ENCODE data around the gene ARIH2.

DNA sequence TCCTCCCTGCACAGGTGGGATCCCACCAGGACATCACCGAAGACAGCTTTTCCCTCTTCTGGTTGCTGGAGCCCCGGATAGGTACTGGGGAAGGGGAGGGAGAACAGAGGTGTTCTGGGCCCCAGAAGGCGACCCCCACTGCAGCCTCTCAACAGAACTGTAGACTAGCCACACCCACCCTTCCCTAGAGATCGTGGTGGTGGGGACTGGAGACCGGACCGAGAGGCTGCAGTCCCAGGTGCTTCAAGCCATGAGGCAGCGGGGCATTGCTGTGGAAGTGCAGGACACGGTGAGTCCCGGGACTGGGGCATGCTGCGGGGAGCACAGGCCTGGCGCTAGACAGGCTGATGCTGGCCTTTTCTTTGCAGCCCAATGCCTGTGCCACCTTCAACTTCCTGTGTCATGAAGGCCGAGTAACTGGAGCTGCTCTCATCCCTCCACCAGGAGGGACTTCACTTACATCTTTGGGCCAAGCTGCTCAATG lies 104.1 kb downstream of the ARIH2 start:
- TF ChIP-seq POLR2A (IDR thresholded peaks at IDR 0.05; ENCODE audit: low read length): no peak
- no peak for TF ChIP-seq GATA1 (IDR thresholded peaks at IDR 0.05; ENCODE audit: low read depth, low read length)

Data from erythroblast (primary cell).